NCI-H82 (cell line): Measurements from ENCODE around the gene GABRG3.

Source experiments
- DNase-seq: peaks from one replicate; lab custom pipeline; 2025; lab: John Stamatoyannopoulos, UW

GABRG3 gene

GRCh38 chr15:27414168-27414870, 443.3 kb downstream of the GABRG3 start:
- DNase-seq = no peak

GRCh38 chr15:27418726-27419125, 447.7 kb downstream of the GABRG3 start:
- DNase-seq = peak; percentile 8

GRCh38 chr15:27422997-27423396, 452.0 kb downstream of the GABRG3 start:
- DNase-seq = no peak

- DNase-seq = no peak
Measured at GRCh38 chr15:27426805-27427204, 455.8 kb downstream of the GABRG3 start.

GRCh38 chr15:27427276-27427675, 456.3 kb downstream of the GABRG3 start:
- DNase-seq = no peak

- DNase-seq = no peak
Measured at GRCh38 chr15:27428151-27428550, 457.2 kb downstream of the GABRG3 start.

- no peak for DNase-seq
Measured at GRCh38 chr15:27429577-27429976, 458.6 kb downstream of the GABRG3 start.

GRCh38 chr15:27433604-27434003, 462.6 kb downstream of the GABRG3 start:
- DNase-seq = no peak

- no peak for DNase-seq
Measured at GRCh38 chr15:27438403-27439375, 467.7 kb downstream of the GABRG3 start.

GRCh38 chr15:27441120-27441519, 470.1 kb downstream of the GABRG3 start:
- no peak for DNase-seq

- no peak for DNase-seq
Measured at GRCh38 chr15:27448234-27448633, 477.3 kb downstream of the GABRG3 start.

GRCh38 chr15:27448986-27449385, 478.0 kb downstream of the GABRG3 start:
- no peak for DNase-seq

GRCh38 chr15:27449941-27450340, 479.0 kb downstream of the GABRG3 start:
- no peak for DNase-seq

- DNase-seq = no peak
Measured at GRCh38 chr15:27454281-27455075, 483.5 kb downstream of the GABRG3 start.

- DNase-seq = no peak
Measured at GRCh38 chr15:27456807-27457206, 485.8 kb downstream of the GABRG3 start.

GRCh38 chr15:27457766-27458165, 486.8 kb downstream of the GABRG3 start:
- DNase-seq = no peak

GRCh38 chr15:27458345-27459084, 487.5 kb downstream of the GABRG3 start:
- DNase-seq = no peak

GRCh38 chr15:27459836-27460235, 488.9 kb downstream of the GABRG3 start:
- DNase-seq = no peak

- DNase-seq = no peak
Measured at GRCh38 chr15:27461181-27461580, 490.2 kb downstream of the GABRG3 start.

GRCh38 chr15:27463525-27464088, 492.6 kb downstream of the GABRG3 start:
- no peak for DNase-seq

- no peak for DNase-seq
Measured at GRCh38 chr15:27464941-27465612, 494.1 kb downstream of the GABRG3 start.
